ENCODE measurements around the gene BOK. TPM values are rescaled to one million over a fixed set of nuclear protein-coding genes. Genes with fewer than 3 reads are reported as not detected.
A peak's percentile ranks its signal among the peaks of the same experiment; 100 is the strongest.

BOK gene
- total RNA-seq, 2 donors from 2014 or later: 11.2 to 25.7 TPM

DNA sequence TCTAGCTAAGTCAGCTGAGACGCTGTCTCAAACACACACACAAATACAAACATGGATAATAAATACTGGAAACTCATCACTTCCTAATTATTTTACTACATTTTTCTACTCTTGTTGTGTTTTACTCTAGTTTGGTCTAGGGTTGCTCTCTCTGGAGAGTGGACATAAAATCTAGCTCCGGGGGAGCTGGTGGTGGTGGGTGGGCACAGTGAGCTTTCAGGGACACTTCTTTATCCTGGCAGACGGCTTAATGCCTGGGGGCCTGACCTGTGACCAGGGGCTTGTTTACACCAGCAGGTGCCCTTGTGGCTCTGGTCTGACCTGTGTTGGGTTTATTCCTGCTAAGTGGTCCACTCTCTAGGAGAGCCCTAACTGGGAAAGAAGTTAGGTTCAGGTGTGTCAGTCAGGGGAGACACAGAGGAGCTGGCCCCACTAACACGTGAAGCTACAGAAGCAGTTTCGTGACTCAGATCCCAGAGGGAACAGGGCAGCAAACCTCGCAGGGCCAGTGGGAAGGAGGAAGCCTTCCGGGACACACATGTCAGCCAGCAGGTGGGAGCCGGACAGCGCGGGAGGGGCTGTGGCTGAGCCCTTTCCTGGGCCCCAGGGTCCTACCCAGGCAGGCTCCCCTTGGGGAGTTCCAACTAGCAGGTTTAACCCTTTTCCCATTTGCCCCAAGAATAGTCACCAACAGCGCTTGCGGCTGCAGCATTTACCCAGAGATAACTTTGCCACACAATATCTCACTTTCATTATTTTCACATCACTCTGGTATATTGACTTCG lies 22.5 kb upstream of the BOK start:
- Histone ChIP-seq H3K4me3 (no peak overlapping the region), H3K27ac (no peak overlapping the region), H3K27me3 (no peaks in the 10 kb centered on the region), H3K36me3 (no peaks in the 10 kb centered on the region), H3K4me1 (peaks cover 0 to 13% of the 10 kb centered on the region in 2 donors), H3K9me3 (no peaks in the 10 kb centered on the region)
- DNase-seq (ENCODE audit: low spot score): no peak
- TF ChIP-seq, protein P1, sequence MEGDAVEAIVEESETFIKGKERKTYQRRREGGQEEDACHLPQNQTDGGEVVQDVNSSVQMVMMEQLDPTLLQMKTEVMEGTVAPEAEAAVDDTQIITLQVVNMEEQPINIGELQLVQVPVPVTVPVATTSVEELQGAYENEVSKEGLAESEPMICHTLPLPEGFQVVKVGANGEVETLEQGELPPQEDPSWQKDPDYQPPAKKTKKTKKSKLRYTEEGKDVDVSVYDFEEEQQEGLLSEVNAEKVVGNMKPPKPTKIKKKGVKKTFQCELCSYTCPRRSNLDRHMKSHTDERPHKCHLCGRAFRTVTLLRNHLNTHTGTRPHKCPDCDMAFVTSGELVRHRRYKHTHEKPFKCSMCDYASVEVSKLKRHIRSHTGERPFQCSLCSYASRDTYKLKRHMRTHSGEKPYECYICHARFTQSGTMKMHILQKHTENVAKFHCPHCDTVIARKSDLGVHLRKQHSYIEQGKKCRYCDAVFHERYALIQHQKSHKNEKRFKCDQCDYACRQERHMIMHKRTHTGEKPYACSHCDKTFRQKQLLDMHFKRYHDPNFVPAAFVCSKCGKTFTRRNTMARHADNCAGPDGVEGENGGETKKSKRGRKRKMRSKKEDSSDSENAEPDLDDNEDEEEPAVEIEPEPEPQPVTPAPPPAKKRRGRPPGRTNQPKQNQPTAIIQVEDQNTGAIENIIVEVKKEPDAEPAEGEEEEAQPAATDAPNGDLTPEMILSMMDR (IDR thresholded peaks at IDR 0.05): no peak

DNA sequence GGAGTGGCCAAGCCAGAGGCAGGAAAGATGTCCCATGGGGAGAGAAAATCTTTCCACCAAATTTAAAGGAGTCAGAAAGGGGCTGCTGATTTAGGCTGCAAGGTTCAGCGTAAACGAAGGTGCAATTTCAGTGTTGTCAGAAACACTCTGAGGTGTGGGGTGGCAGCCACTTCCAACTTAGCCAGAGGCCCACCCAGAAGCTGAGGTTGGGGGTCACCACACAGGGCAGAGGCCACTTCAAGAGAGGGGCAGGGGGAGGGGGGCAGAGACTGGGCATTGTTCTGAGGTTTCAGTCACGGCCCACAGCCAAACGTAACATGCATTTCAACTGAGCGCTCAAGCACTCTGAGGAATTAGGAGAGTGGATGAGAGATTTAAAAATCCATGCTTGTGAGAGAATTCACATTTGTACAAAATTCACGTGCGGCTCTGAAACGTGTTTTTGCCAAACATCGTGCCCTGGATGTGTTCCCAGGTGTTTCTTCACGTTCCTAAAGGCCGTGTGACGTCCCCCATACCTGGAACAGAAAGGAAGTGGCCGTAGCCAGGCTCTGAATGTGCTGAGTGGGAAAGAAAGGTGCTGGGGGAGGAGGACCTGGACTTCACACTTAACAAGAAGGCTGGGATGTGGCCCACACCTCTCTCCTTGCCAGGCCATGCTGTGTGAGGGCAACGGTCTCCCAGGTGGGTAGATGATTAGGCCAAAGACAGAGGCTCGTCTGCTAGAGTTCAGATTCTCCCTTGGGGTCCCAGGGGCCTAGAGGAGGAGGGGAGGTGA lies 19.5 kb upstream of the BOK start:
- no peak for DNase-seq (ENCODE audit: low spot score)
- no peaks in the 10 kb centered on the region for H3K27me3 ChIP-seq
- peaks cover 0 to 26% of the 10 kb centered on the region in 2 donors for H3K4me1 ChIP-seq
- no peaks in the 10 kb centered on the region for H3K36me3 ChIP-seq
- TF ChIP-seq, protein P1 (IDR thresholded peaks at IDR 0.05): no peak
- no peaks in the 10 kb centered on the region for H3K9me3 ChIP-seq
- H3K27ac ChIP-seq: peak overlapping the region in 1 of 2 donors; percentile 71
- H3K4me3 ChIP-seq: no peak overlapping the region

DNA sequence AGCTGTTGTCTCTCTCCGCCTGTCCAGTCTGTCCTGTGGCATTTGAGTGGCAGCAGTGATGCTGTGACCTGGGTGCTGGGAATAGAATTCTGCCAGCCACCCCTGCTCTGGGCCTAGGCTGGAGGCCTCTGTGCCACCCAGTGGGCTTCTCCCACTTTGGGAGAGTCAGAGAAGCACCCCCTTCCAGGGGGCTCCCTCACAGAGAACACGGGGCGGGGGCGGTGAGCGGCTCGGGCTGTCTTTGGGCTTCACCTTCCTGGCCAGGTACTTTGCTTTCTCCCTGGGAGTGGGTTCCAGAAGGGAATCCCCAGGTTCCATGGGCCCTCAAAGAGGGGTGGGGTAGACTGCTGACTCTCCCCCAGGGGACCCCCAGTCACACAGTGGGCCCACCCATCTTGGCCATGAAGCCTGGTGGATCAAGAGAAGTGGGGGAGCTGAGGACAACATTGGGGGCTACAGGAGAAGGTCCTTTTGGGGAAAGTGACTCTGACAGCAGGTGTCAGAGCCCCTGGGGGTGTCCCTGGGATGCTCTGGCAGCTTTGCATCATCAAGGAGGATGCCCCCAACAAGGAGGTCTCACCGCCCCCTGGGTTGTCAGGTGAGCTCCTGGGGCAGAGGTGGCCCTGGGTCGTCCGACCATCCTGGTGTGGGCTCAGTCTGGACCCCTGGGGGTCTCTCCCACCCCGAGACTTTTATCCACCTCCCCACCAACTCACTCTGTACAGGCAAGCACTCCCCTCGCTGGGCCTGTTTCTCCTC lies 18.8 kb upstream of the BOK start:
- Histone ChIP-seq H3K4me1 (peaks cover 0 to 26% of the 10 kb centered on the region in 2 donors), H3K27me3 (no peaks in the 10 kb centered on the region), H3K27ac (peak overlapping the region in 1 of 2 donors; percentile 71), H3K36me3 (no peaks in the 10 kb centered on the region), H3K9me3 (no peaks in the 10 kb centered on the region), H3K4me3 (no peak overlapping the region)
- TF ChIP-seq, protein P1 (IDR thresholded peaks at IDR 0.05): no peak
- no peak for DNase-seq (ENCODE audit: low spot score)

DNA sequence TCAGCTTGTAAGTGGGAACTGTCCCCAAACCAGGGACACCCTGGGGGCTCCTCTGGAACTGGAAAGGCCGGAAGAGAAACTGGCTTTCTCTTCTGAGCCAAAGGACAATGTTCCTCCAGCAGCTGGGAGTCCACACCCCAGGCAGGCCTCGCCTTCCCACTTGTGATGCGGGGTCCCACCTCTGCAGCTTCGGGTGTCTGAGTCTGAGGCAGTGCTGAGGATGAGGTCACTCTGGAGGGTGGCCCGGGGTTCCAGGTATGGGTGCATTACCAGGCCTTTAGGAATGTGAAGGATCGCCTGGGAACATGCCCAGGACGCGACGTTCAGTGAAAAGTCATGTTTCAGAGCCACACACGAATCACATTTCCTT lies 18.2 kb upstream of the BOK start:
- Histone ChIP-seq H3K36me3 (no peaks in the 10 kb centered on the region), H3K4me1 (peaks cover 0 to 31% of the 10 kb centered on the region in 2 donors), H3K9me3 (no peaks in the 10 kb centered on the region), H3K27me3 (no peaks in the 10 kb centered on the region), H3K27ac (peak overlapping the region in 1 of 2 donors; percentile 71), H3K4me3 (peak overlapping the region in 1 of 2 donors; percentile 51)
- TF ChIP-seq, protein P1 (IDR thresholded peaks at IDR 0.05): no peak
- no peak for DNase-seq (ENCODE audit: low spot score)

DNA sequence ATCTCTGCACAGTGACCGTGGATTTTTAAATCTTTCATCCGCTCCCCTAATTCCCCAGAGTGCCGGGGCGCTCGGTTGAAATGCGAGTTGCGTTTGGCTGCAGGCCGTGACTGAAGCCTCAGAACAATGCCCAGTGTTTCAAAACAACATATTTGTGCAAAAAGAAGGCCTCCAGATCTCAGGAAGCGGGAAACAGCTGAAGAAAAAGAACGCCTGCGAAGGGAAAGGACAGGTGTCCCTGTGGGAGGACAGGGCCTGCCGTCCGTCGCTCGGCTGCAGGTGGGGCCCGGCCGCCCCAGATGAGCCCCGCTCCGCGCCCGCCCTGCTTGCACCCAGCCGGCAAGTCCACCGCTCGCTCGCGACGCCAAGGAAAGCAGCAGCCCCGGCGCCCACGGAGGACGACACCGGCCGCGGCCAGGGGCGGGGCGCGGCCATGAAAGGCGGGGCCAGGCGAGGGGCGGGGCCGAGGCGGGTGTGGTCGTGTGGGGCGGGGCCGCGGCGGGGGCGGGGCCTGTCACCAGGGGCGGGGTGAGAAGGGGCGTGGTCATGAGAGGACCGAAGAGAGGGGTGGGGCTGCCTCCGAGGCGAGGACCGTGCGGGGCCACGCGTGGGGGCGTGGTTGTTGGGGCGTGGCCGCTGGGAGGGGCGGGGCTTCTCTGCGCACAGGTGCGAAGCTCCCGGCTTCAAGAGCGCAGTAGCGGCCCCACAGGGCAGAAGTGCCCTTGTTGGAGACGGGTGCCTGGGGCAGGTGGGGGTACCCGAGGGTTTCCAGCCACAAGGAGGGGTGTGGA lies 17.6 kb upstream of the BOK start:
- Histone ChIP-seq H3K4me1 (peaks cover 0 to 33% of the 10 kb centered on the region in 2 donors), H3K4me3 (peak overlapping the region; percentile 23 to 51), H3K27ac (peak overlapping the region in 1 of 2 donors; percentile 71), H3K27me3 (no peaks in the 10 kb centered on the region), H3K36me3 (no peaks in the 10 kb centered on the region), H3K9me3 (no peaks in the 10 kb centered on the region)
- no peak for DNase-seq (ENCODE audit: low spot score)
- TF ChIP-seq, protein P1 (IDR thresholded peaks at IDR 0.05): no peak

Measured in right atrium auricular region (tissue), 2 donors.